22Rv1 (cell line): ENCODE measurements around the gene CHD6.

Experiments used
- CTCF ChIP-seq: fragments of 450-650 bp; IDR thresholded peaks from 2 replicates; pipeline ENCODE4 v1.5.1; 2017; ENCODE audit warnings: mild to moderate bottlenecking
- ZFX ChIP-seq: fragments of 450-650 bp; IDR thresholded peaks from 2 replicates; pipeline ENCODE4 v1.6.1; 2017; ENCODE audit warnings: antibody characterized with exemption, borderline replicate concordance

DNA sequence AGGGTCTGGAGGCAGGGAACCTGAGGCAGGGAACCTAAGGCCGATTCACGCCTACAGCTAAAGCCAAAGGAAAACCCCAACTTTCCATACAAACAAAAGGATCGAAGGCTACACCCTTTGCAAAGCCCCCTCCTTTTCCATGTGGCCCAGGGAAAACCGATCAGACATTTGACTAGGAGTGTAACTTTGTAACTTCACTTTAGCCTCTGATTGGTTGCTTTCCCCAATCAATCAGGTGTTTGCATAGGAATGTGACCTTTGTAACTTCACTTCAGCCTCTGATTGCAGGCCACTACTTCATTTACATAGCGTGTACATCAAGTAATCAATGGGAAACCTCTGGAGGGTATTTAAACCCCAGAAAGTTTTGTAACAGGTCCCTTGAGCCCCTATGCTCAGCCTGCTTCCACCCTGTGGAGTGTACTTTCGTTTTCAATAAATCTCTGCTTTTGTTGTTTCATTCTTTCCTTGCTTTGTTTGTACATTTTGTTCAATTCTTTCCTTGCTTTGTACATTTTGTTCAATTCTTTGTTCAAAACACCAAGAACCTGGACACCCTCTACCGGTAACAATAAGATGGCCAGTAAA is 43.3 kb downstream of the CHD6 start:
- TF ChIP-seq CTCF (no peak), ZFX (no peak)
